Muscle of back (tissue), 11 donors: ENCODE measurements around the gene FKBP5. TPM values are rescaled to one million over a fixed set of nuclear protein-coding genes. Genes with fewer than 3 reads are reported as not detected.

Experiments
- DNase-seq, 3 donors: peaks; one replicate each; pipeline versions ENCODE4 v3.0.0 to v3.0.0-alpha.2; 2013
- polyA plus RNA-seq, 10 donors: library from polyadenylated mRNA; unstranded; fragments of 120-200 nt; gene quantifications; one replicate each; pipeline ENCODE4 v1.2.1, GENCODE V29; 2013; ENCODE audit not compliant: insufficient read length in 10 of 10

FKBP5 gene
- polyA plus RNA-seq, 10 donors, result 12.2 to 30.4 (median 17.0) TPM

DNA sequence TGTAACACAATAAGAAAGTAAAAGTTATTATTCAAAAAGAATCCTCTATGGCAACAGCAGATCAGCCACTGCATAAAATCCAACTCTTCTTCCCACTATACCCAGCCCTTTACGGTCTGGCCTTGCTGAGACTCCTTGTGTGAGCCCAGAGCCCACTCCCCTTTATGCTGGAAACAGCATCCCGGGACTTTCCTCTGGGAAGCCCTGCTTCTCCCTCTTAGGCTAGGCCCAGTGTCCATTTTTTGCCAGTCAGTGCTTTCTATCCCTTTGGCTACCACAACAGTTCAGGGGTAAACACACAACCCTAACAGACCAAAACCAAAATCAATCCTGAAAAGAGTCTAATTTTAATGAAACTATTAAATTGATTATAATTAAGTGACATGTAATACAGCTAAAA, 20.6 kb downstream of the FKBP5 start:
- DNase-seq, result peak in 1 of 3 donors; percentile 43

DNA sequence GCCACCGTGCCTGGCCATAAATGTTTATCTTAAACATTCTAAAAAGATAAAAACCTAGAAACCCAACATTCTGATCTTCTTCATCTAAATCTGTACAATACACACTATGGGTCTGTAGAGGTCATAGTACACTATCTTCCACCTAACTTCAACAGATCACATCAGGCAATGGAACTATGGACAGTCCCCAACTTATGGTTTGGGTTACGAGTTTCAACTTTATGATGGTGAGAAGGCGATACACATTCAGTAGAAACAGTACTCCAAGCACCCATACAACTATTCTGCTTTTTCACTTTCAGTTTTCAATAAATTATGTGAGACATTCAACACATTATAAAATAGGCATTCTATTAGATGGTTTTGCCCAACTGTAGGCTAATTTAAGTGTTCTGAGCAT, 23.1 kb downstream of the FKBP5 start:
- no peak for DNase-seq

DNA sequence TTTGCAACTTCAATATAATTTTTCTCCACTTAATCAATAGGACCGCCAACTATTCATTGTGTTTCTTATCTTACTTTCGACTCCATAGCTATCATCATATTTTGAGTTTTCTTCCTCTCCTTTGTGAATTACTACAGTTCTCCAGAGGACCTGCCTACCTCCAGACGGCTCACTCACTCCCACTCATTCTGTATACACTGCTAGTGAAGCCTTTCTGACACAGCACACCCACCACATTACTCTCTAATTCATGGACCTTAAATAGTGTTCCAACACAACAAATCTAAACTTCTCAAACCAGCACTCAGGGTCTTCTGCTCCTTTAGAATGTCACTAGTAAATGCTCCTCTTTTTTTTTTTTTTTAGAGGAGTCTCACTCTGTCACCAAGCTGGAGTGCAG, 23.8 kb downstream of the FKBP5 start:
- DNase-seq, result no peak

DNA sequence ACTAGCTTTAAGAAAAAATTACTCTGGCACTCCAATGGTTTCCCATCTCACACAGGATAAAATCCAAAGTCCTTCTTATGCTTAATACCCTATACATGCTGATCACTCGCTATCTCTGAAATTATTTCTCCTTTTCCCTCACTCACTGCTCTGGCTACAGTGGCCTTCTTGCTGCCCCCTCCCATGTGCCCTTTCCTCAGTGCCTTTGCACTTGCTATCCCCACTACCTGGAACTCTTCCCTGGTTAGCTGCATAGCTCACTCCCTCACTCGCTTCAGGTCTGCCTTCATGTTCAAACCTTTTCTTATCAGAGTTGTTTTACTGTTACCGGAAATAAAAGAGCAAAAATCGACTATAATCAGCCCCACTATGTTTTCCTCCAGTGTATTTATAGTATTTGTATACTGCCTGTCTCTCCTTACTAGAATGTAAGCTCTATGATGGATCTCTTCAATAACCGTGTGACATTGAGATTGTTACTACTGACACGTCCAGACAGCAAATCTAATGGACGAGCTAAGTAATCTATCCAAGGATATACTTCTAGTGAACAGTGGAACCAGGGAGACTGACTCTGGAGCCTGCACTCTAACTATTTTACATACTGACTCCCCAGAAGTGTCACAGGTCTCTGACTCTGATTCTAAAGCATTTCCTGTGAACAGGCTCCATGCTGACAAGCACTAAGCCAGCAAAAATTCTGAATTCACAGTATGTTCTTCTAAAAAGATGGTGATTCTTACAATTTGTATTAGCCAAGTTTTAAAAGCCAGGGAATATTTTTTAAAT, 25.1 kb downstream of the FKBP5 start:
- peak in 1 of 3 donors; percentile 52 for DNase-seq

DNA sequence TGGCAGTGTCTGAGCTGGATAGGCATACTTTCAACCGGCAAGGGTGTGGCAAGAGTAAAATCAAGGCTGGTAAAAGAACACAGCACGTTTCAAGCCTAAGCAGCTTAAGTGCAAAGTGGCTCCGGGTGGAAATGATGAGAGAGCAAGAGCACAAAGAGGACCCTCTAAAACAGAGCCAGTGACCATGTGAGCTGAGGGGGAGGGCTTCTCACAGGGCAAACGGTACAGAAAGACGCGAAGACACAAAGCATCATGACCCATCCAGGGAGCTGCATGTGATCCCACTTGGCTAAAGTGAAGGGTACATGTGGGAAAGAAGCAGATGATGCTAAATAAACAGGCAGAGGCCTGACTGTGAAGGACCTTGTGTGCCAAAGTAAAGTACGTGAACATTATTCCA, 25.7 kb downstream of the FKBP5 start:
- DNase-seq, result no peak

DNA sequence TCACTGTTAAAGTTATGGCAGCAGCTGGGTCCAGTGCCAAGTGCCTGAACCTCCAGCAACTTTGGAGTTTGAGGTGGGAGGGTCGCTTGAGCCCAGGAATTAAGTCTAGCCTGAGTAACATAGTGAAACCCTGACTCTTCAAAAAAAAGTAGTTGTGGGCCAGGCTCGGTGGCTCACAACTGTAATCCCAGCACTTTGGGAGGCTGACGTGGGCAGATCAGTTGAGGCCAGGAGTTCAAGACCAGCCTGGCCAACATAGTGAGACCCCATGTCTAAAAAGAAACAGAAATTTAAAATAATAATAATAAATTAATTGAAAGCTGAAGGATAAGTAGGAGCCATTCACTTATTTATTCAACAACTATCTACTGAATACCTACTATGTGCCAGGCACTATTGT, 33.8 kb downstream of the FKBP5 start:
- DNase-seq, result no peak

DNA sequence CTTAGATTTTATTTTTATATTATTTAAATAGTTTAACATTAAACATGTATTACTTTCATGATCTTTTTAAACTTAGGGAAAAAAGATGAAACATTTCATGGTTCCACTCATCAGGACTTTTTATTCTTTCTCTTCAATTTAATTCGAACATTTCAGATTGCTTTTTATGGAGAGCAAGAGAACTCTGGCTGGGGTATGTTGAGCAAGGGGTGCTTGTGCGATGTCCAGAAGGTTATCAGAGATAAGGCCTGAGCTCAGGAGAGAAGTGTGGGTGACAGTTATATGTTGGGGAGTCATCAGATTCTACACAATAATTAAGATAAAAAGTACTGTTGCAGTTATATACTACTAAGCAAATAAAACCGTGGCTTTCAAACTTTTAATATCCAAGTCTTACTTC, 37.5 kb downstream of the FKBP5 start:
- DNase-seq, result no peak

DNA sequence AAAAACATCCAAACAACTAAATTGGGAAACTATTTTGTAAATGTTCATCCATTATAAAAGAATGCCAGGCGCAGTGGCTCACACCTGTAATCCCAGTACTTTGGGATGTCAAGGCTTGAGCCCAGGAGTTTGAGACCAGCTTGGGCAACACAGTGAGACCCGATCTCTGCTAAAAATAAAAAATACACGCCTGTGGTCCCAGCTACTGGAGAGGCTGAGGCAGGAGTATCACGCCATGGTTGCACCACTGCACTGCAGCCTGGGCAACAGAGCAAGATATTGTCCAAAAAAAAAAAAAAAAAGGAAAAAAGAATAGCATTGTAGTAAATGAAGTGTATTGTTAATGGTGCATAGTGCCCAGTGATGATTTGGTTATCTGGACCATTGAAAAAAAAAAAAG, 38.7 kb downstream of the FKBP5 start:
- DNase-seq, result no peak

DNA sequence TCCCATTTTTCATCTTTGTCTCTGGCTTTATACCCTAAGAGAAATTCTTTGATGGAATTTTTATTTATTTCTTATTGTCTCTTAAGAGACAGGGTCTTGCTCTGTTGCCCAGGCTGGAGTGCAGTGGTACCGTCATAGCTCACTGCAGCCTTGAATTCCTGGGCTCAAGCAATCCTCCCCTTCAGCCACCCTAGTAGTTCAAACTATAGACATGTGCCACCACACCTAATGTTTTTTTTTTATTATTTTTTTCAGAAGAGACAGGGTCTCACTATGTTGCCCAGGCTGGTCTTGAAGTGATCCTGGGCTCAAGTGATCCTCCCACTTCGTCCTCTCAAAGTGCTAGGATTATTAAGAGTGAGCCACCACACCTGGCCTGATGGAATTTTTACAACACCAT, 40.5 kb downstream of the FKBP5 start:
- no peak for DNase-seq

DNA sequence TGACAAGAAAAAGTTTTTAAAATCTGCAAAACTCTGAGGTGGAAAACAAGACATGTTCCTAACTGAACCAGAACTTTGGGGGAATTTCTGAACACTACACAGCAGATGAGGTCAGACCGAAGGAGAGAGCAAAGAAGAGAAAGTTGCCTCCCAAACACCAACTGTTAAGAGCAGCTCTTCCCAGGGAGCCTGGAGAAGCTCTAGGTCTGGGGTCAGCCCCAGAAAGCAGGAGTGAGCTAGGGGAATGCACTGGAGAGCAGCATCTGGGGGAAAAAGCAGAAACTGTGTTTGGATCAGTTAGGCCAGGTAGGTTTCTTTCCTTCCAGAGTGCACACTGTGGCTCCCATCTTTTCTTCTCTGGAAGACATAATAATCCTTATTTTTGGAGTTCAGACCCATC, 41.3 kb downstream of the FKBP5 start:
- no peak for DNase-seq

DNA sequence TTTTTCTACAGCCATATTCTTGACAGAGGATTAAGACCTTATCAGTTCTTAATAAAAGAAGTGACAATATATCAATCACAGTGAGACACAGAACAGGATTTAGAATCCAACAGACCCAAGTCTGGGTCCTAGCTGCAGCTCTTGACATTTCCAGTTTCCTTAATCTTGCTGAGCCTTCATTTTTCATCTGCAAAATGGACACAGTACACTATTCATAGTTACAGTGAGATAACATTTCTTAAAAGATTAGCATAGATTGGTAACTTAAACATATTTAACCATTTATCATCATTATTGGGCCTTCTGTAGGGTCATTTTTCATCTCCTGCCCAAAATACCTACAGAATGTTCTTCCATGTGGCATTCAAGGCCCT, 45.6 kb downstream of the FKBP5 start:
- no peak for DNase-seq

DNA sequence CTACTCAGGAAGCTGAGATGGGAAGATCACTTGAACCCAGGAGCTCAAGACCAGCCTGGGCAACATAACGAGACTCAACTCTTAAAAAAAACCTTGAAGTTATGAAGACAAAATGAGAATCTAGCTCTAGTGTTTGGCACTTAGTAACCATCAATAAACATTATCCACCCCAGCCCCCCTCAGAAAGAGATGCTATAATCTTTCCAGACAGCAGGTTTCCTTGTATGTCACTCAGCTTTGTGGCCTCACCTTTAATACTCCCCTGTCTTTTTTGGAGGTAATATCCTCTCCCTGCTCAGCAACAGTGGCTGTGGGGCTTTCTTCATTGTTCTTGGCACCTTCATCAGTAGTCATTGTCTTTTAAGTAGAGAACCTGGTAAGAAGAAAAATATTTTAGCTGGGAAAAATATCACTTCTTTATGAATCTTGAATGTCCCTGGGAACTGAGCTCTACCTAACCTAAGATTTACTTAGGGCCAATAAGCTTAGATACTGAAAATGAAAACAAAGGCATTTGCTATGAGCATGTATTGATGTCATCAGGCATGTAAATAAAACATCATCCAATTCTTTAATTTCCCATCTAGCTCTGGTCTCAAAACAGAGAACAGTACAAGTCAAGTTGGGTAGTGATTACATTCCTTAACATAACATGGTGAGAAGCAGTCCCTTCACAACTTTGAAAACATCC, 46.1 kb downstream of the FKBP5 start:
- DNase-seq, result no peak

DNA sequence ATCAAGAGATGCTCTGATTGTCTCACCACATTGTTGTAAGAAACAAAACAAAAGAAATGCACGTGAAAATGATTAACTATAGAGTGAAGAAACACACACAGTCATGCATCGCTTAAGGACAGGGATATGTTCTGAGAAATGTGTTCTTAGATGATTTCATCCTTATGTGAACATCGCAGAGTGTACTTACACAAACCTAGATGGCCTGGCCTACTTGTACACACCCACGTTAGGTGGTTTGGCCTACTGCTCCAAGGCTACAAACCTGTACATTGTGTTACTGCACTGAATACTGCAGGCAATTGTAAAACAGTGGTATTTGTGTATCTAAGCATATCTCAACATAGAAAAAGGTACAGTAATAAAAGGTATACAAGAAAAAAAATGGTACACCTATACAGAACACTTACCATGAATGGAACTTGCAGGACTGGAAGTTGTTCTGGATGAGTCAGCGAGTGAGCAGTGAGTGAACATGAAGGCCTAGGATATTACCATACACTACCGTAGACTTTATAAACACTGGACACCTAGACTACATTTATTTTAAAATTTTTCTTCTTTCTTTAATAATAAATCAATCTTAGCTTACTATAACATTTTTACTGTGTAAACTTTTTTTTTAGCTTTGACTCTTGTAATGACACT, 48.6 kb downstream of the FKBP5 start:
- no peak for DNase-seq

DNA sequence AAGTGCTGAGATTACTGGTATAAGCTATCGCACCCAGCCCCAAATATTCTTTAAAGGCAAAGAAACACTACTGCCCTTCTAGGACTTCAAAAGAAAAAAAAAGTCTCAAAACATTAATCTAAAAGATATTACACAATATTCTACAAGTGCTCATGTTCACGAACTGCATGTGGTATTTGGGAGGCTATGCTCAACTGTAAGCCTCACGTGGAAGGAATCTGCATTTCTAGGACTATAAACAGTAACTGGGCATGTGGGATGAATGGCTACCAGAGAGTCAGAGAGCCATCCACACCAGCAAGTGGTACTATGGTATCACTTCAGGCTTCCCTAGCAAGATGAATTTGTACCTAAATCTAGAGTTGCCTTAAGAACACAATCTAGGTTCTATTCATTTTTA, 50.0 kb downstream of the FKBP5 start:
- DNase-seq, result no peak

DNA sequence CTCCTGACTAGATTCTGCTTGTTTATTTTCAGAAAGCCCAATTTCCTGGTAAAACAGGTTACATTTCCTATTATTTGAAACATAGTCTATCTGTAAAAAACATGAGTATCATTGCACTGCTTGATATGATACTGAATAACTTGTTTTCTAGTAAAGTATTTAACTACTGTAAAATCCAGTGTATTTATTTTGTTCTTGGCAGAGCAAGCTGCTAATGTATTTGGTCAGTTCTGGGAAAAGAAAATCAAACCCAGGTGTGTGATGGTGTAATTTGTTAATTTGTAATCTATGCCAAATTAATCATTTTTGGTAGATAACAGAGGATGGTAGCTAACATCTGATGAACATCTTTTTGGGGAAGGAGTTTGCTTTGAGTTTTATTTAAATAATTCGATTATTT, 50.8 kb downstream of the FKBP5 start:
- DNase-seq, result no peak

DNA sequence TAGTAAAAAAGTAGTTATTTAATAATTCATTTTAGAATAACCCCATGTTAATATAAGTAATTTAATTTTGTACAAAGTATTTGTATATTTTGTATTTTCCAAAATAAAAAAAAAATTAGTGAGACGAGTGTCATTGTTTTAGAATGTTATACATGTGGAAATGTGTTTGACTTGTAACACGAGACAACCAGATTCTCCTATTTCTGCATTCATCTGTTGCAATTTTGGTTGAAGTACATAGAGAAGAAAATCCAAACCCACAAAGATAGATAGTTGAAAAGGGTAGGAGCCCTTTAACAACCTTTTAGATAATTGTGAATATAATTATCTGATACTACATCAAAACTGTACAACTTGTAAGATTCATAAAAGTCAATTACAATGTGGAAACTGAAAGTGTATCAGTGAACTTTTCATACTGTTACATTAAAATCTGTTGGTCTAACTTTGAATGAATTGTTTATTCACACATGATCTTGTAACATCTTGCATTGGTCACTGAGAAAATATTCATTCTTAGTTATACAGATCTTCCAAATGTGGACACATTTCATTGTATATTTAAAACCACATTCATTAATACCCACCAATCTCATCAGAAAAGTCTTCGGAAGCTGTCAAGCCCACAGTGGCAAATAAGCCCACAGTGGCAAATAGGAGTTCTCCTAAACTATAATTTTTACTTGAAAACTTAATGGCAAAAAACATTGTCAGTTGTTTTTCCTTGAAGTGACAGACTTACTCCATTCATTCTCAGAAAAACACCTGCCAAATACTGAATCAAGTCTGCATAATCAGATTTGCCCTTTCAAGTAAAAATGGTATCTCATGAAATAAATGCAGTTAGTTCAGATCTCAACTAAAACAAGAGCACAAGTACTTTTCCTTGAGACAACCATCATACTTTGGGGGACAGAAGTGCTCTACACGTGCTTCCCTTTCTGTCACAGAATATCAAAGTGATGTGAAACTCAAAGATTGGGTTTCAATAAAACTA, 52.8 kb downstream of the FKBP5 start:
- no peak for DNase-seq

DNA sequence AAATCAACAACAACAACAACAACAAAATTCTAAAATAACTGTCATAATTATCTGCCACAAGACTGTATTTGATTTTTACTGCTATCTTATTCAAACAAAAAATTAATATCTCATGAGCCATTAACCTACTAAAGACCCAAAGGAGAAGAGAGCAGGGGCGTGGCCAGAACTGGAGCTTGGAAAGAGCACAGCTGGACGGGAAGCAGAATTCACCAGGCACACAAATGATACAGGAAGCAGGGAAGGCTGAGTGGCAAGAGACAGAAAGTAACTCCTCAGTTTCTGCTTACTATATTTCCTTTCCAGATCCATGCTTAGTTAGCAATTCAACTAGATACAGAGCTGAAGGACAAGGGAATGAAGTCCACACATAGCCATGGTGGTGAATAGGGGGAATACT, 54.4 kb downstream of the FKBP5 start:
- DNase-seq, result peak in 2 of 3 donors; percentile 21 to 36

DNA sequence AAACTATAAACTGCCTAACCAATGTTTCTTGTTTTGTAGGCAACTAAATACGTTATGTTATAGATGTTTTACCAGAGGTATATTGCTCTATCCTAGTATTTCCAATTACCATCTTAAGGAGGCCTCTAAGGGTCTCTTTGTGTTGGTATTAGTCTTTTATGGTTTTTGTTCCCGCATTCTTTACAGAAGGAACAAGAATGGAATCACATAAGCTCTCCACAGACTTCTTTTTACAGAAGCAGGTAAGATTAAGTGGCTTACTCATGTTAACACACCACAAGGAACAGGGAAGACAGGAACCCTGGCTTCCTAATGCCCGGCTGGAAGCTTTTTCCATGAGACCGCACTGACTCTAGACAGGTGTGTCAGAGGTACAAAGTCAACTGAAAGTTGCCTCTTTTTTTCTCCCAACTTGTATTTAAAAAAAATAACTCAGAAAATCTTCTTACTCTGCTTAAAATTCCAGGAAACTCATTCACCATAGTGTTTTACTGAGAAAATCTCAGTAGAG, 55.1 kb downstream of the FKBP5 start:
- DNase-seq, result no peak

DNA sequence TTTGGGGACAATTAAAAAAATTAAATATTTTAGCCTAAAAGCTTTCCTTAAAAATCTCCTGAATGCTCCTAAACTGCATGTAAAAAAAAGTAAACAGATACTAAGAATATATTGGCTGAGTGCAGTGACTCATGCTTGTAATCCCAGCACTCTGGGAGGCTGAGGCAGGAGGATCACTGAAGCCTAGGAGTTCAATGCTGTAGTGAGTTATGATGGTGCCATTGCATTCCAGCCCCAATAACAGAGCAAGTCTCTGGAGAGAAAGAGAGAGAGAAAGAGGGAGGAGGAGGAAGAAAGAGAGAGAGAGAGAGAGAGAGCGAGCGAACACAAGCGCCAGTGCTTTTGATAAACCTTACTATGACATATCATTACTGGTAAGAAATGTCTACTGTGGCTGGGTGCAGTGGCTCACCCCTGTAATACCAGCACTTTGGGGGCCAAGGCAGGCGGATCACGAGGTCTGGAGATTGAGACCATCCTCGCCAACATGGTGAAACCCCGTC, 58.8 kb downstream of the FKBP5 start:
- DNase-seq, result no peak

DNA sequence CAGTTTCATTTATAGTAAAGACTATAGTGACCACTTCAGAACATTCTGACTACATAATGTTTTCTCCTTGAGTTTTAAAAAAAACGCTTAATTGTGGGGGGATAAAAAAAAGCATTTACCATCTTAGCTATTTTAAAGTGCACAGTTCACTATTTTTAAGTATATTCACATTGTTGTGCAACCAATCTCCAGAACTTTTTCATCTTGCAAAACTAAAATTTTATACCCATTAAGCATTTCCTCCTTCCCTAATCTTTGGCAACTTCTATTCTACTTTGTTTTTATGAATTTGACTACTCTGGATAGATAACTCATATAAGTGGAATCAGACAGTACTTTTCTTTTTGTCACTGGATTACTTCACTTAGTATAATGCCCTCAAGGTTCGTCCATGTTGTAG, 62.3 kb downstream of the FKBP5 start:
- no peak for DNase-seq

DNA sequence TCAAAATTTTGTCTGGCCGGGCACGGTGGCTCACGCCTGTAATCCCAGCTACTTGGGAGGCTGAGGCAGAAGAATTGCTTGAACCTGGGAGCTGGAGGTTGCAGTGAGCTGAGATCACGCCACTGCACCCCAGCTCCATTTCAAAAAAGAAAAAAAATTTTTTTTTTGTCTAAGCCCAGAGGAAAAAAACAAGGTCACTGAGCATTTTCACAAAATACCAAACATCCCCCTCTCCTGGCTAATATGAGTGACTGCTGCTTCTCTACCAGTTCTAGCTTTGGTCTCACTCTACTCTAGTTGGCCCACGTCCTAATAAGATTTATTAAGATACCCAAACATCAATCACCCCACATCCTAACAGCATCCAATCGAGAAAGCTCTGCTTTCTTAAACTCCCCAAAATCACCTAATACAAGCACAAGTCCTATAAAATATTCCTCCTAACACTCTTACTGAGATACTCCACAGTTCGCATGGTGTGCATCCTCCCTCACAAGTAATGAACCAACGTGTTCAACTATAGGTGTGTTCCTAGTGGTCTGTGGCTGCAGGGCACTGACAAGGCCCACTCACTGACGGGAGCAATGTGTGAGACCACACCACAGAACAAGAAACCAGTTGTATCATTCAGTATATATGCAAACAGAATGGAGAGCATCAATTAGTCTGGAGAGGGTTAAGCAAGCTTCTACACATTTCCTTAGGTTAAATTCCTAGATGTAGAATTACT, 64.2 kb downstream of the FKBP5 start:
- no peak for DNase-seq
